Upper lobe of left lung (tissue), 6 donors: ENCODE measurements around the gene IL9. TPM values are rescaled to one million over a fixed set of nuclear protein-coding genes. Genes with fewer than 3 reads are reported as not detected.

Source experiments
- ATAC-seq, 2 donors: fragments of 200-7000 bp; cut with Tn5 transposase; one replicate each; pipeline ENCODE4 v1.9.1; 2022; ENCODE audit warnings: mild to moderate bottlenecking in 2 of 2, moderate library complexity in 2 of 2; ENCODE audit not compliant: low FRiP score in 2 of 2
- DNase-seq, 2 donors: peaks; one replicate each; pipeline ENCODE4 v3.0.0-alpha.2; 2019 to 2020
- H3K27ac ChIP-seq, 4 donors: fragments of 200-600 bp; sonication (generic); one replicate each; pipeline ENCODE4 v1.5.1; 2016 to 2019
- H3K27me3 ChIP-seq, 4 donors: fragments of 200-600 bp; sonication (generic); one replicate each; pipeline ENCODE4 v1.5.1; 2017 to 2019
- H3K36me3 ChIP-seq, 4 donors: fragments of 200-600 bp; sonication (generic); one replicate each; pipeline ENCODE4 v1.5.1; 2016 to 2019
- H3K4me1 ChIP-seq, 4 donors: fragments of 200-600 bp; sonication (generic); one replicate each; pipeline ENCODE4 v1.5.1; 2018 to 2019
- H3K4me3 ChIP-seq, 4 donors: fragments of 200-600 bp; sonication (generic); one replicate each; pipeline ENCODE4 v1.5.1; 2017 to 2019; ENCODE audit warnings: mild to moderate bottlenecking in 2 of 4, moderate library complexity in 1 of 4
- H3K9me3 ChIP-seq, 4 donors: fragments of 200-600 bp; sonication (generic); one replicate each; pipeline ENCODE4 v1.5.1; 2018 to 2019
- EP300 ChIP-seq, 4 donors: sonication (generic); formaldehyde crosslinking; IDR thresholded peaks; one replicate each; pipeline ENCODE4 v1.5.1; 2017; ENCODE audit warnings: antibody characterized with exemption in 4 of 4, control low read depth in 2 of 4
- POLR2A ChIP-seq, 4 donors: fragments of 450-650 bp; IDR thresholded peaks; one replicate each; pipeline ENCODE4 v1.5.1; 2016 to 2017; ENCODE audit warnings: antibody characterized with exemption in 4 of 4, mild to moderate bottlenecking in 2 of 4
- POLR2AphosphoS5 ChIP-seq, 2 donors: sonication (generic); formaldehyde crosslinking; IDR thresholded peaks; one replicate each; pipeline ENCODE4 v1.5.1; 2017; ENCODE audit warnings: antibody characterized with exemption in 2 of 2
- WGBS, 2 donors: methylation state at CpG; one replicate each; pipeline ENCODE4 v1.1.5; 2017 to 2018; 5-methylcytosine and 5-hydroxymethylcytosine counted together
- total RNA-seq, 6 donors: library from RNA; depleted of rRNA in 4 of 6; stranded (reverse); fragments of >200 nt in 4 of 6; gene quantifications; one replicate each; pipeline versions ENCODE4 v1.1.0 to v1.2.1, GENCODE V29; 2016 to 2021
- TF ChIP-seq, protein P1 (sequence below), 6 experiments: fragments of 450-650 bp in 4 of 6; fragments of 200-600 bp in 2 of 6; sonication (generic) in 2 of 6; IDR thresholded peaks; one replicate each; pipeline ENCODE4 v1.5.1; 2016 to 2019; ENCODE audit warnings: antibody characterized with exemption in 6 of 6
- donor health status: DM: no; HTN: no; CAD: no; lungs with moderate emphysema.
- donor health status: DM: no; HTN: yes; CAD: no; lungs with severe emphysema.

IL9 gene
- total RNA-seq, 6 donors from 2014 or later = not detected

DNA sequence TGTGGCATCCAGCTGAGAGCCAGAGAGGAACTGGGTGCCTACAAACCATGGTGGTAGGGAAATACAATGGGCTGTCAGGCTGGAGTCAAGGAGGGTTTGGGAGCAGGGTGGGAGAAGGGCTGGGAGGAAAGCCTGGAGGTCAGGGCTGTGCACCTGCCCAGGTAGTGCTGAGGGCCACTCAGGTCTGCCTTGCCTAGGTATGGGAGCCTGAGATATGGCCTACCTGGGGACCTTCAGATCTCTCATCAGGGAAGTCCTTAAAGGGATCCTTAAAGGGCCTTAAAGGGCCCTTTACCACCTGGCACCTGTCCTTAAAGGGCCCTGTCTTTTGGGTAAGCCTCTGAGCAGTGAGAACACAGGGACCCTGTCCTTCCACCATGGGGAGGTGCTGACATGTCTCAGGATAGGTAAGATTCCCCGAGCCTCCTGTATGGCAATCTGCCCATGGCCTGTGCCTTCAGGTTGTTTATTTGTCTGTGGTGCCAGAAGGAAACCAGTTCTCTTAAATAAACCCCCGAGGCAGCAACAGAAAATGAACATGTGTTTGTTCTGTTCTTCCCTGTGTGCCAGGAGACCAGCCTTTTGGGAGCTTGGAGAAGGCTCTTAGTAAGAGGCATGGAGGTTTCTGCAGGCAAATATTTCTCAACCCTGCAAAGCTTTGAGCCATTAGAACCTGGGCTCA, 37.9 kb downstream of the IL9 start:
- 57% methylated on average over 2 of the region's 2 CpGs; no CpG with 5 or more reads in 1 of the 2 donors for WGBS, 2 donors
- no peak for DNase-seq

DNA sequence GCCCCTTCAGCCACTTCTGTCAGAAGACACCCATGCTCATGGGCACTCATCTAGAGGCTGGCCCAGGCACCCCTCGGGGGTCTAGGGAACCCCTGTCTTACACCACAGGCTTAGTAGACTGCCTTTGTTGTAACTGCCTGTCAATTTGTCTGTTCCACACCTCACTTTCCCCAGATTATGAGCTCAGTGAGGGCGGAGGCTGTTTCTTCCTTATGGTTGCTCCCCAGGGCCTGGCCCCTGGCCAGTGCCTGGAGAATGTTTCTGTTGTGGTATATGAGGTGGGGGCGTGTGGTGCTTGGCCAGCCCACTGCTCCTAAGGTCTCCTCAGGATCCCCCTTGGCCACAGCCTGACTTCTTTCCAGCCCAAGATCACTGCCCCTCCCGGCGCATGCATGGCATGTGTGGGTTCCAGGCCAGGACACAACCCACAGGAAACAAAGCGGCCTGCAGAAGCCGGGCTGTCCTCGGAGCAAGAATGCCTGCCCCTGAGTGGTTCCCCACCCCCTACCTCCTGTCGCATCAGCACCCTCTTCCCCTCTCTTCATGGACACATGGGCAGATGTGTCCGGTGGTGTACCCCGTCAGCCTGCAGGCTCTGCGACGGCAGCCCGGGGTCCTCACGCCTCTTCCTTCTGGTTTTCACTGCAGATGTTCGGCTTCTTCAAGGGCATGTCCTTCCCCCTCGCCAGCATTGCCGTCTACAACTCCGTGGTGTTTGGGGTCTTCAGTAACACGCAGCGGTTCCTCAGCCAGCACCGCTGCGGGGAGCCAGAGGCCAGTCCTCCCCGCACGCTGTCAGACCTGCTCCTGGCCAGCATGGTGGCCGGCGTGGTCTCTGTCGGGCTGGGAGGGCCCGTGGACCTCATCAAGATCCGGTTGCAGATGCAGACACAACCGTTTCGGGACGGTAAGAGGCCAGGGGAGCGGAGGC, 43.5 kb downstream of the IL9 start:
- TF ChIP-seq, protein P1, sequence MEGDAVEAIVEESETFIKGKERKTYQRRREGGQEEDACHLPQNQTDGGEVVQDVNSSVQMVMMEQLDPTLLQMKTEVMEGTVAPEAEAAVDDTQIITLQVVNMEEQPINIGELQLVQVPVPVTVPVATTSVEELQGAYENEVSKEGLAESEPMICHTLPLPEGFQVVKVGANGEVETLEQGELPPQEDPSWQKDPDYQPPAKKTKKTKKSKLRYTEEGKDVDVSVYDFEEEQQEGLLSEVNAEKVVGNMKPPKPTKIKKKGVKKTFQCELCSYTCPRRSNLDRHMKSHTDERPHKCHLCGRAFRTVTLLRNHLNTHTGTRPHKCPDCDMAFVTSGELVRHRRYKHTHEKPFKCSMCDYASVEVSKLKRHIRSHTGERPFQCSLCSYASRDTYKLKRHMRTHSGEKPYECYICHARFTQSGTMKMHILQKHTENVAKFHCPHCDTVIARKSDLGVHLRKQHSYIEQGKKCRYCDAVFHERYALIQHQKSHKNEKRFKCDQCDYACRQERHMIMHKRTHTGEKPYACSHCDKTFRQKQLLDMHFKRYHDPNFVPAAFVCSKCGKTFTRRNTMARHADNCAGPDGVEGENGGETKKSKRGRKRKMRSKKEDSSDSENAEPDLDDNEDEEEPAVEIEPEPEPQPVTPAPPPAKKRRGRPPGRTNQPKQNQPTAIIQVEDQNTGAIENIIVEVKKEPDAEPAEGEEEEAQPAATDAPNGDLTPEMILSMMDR (IDR thresholded peaks at IDR 0.05) = no peak
- TF ChIP-seq POLR2AphosphoS5 (IDR thresholded peaks at IDR 0.05) = no peak
- no peak for TF ChIP-seq EP300 (IDR thresholded peaks at IDR 0.05)
- no peak for TF ChIP-seq POLR2A (IDR thresholded peaks at IDR 0.05)
- no peak overlapping the region for H3K4me3 ChIP-seq
- H3K36me3 ChIP-seq = no peaks in the 10 kb centered on the region
- no peaks in the 10 kb centered on the region for H3K9me3 ChIP-seq
- H3K4me1 ChIP-seq = no peaks in the 10 kb centered on the region
- ATAC-seq (no peak), DNase-seq (no peak)
- no peaks in the 10 kb centered on the region for H3K27me3 ChIP-seq
- H3K27ac ChIP-seq = no peak overlapping the region
- WGBS, 2 donors = 88 to 90% methylated on average over 33 of the region's 34 CpGs

More for the DNA sequence above, 37.9 kb downstream of the IL9 start:
- no peaks in the 10 kb centered on the region for H3K9me3 ChIP-seq
- no peaks in the 10 kb centered on the region for H3K4me1 ChIP-seq
- H3K4me3 ChIP-seq = no peak overlapping the region
- H3K36me3 ChIP-seq = no peaks in the 10 kb centered on the region
- TF ChIP-seq EP300 (IDR thresholded peaks at IDR 0.05) = no peak
- TF ChIP-seq POLR2AphosphoS5 (IDR thresholded peaks at IDR 0.05) = no peak
- TF ChIP-seq, protein P1 (IDR thresholded peaks at IDR 0.05) = no peak
- TF ChIP-seq POLR2A (IDR thresholded peaks at IDR 0.05) = no peak
- peak in 1 of 2 donors; percentile 44 for ATAC-seq
- H3K27me3 ChIP-seq = no peaks in the 10 kb centered on the region
- H3K27ac ChIP-seq = no peak overlapping the region

DNA sequence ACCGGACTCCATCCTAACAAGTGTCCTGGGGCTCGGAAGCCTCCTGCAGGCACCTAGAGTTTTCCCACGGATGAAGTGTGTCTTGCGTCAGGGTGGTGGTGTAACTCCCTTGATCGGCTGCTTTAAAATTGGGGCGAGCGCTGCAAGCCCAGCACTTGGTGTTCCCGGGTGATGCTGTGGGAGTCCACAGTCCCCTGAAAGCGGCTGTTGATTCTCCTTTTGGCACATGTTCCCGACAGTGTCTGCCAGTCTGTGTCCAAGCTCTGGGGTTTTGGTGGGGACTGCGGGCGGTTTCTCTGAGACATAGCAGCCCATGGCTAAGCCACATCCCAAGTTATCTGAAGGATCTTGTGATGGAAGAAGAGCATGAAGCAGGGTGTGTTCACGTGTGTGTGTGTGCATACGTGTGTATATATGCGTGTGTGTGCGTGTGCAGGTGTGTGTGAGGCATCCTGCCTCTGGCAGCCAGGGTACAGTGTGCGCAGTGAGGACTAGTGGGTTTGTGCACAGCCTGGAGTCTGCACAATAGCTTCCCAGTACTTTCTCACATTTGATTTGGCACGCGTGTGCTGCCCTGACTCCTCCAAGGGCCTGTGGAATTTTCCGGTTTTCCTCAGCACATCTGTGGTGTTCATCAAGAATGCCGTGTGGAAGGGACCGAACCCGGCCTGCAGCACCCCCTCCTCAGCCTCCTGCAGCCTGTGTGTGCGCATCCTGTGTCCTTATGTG, 44.3 kb downstream of the IL9 start:
- Histone ChIP-seq H3K4me1 (no peaks in the 10 kb centered on the region), H3K4me3 (no peak overlapping the region), H3K27me3 (no peaks in the 10 kb centered on the region), H3K36me3 (no peaks in the 10 kb centered on the region), H3K27ac (no peak overlapping the region), H3K9me3 (no peaks in the 10 kb centered on the region)
- DNase-seq = no peak
- no peak for TF ChIP-seq POLR2AphosphoS5 (IDR thresholded peaks at IDR 0.05)
- TF ChIP-seq, protein P1 (IDR thresholded peaks at IDR 0.05) = no peak
- TF ChIP-seq EP300 (IDR thresholded peaks at IDR 0.05) = no peak
- no peak for TF ChIP-seq POLR2A (IDR thresholded peaks at IDR 0.05)
- 85 to 86% methylated on average over 23 to 24 of the region's 24 CpGs for WGBS, 2 donors
- no peak for ATAC-seq

DNA sequence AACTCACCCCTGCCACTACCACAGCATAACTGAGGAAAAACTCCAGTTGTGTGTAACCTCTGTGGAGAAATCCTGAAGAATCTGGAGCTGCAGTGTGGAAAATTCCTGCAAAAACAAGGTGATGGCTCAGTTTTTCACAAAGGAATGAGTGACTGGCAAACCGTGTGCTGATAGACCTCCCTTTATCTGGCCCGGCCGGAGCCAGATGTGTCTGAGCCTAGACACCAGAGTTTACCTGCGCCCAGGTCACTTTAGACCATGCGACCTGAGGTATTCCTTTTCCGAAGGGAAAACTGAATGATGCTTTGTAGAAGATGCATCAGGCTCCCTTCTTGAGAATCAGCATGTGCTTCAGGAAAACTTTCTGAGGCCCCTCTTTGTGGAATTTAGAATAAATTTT, 45.0 kb downstream of the IL9 start:
- no peak overlapping the region for H3K4me3 ChIP-seq

More for the DNA sequence above, 45.0 kb downstream of the IL9 start:
- TF ChIP-seq POLR2A (IDR thresholded peaks at IDR 0.05) = no peak
- TF ChIP-seq POLR2AphosphoS5 (IDR thresholded peaks at IDR 0.05) = no peak
- TF ChIP-seq, protein P1 (IDR thresholded peaks at IDR 0.05) = no peak
- no peak for TF ChIP-seq EP300 (IDR thresholded peaks at IDR 0.05)
- Histone ChIP-seq H3K4me1 (no peaks in the 10 kb centered on the region), H3K27ac (no peak overlapping the region), H3K36me3 (no peaks in the 10 kb centered on the region), H3K27me3 (no peaks in the 10 kb centered on the region), H3K9me3 (no peaks in the 10 kb centered on the region)
- WGBS, 2 donors = 84 to 94% methylated on average over 6 of the region's 6 CpGs
- no peak for ATAC-seq
- DNase-seq = no peak
